ENCODE results near the gene IL1RAPL2.

IL1RAPL2 gene

GRCh38 chrX:105273326-105273725 lies 707.3 kb downstream of the IL1RAPL2 start:
- no peak for ATAC-seq
- TF ChIP-seq TCF4 (CRISPR knock-in tag; IDR thresholded peaks at IDR 0.05; ENCODE audit: borderline replicate concordance) (no peak), ARNTL (CRISPR knock-in tag; IDR thresholded peaks at IDR 0.05; ENCODE audit: borderline replicate concordance, low read depth) (no peak), CSRNP3 (CRISPR knock-in tag; IDR thresholded peaks at IDR 0.05) (no peak), PPARA (CRISPR knock-in tag; IDR thresholded peaks at IDR 0.05; ENCODE audit: borderline replicate concordance) (no peak)

- no peak for ATAC-seq
Observed at GRCh38 chrX:105274091-105274490, 708.1 kb downstream of the IL1RAPL2 start.

GRCh38 chrX:105277132-105277531 lies 711.1 kb downstream of the IL1RAPL2 start:
- no peak for ATAC-seq
- no peak for TF ChIP-seq TCF4 (CRISPR knock-in tag; IDR thresholded peaks at IDR 0.05; ENCODE audit: borderline replicate concordance)
- TF ChIP-seq CREB5 (CRISPR knock-in tag; IDR thresholded peaks at IDR 0.05; ENCODE audit: low read depth) = no peak
- no peak for TF ChIP-seq TSHZ2 (CRISPR knock-in tag; IDR thresholded peaks at IDR 0.05)
- TF ChIP-seq ZNF70 (CRISPR knock-in tag; IDR thresholded peaks at IDR 0.05) = no peak
- no peak for TF ChIP-seq PPARA (CRISPR knock-in tag; IDR thresholded peaks at IDR 0.05; ENCODE audit: borderline replicate concordance)
- TF ChIP-seq ZFP30 (CRISPR knock-in tag; IDR thresholded peaks at IDR 0.05) = no peak
- TF ChIP-seq ESRRG (CRISPR knock-in tag; IDR thresholded peaks at IDR 0.05) = no peak
- no peak for TF ChIP-seq ARNTL (CRISPR knock-in tag; IDR thresholded peaks at IDR 0.05; ENCODE audit: borderline replicate concordance, low read depth)
- no peak for TF ChIP-seq RARB (CRISPR knock-in tag; IDR thresholded peaks at IDR 0.05)
- TF ChIP-seq ZNF565 (CRISPR knock-in tag; conservative IDR thresholded peaks at IDR 0.05; ENCODE audit: low read depth) = no peak
- no peak for TF ChIP-seq ZFP3 (CRISPR knock-in tag; IDR thresholded peaks at IDR 0.05)
- no peak for TF ChIP-seq OSR1 (CRISPR knock-in tag; IDR thresholded peaks at IDR 0.05)
- TF ChIP-seq CSDC2 (CRISPR knock-in tag; IDR thresholded peaks at IDR 0.05) = no peak
- no peak for TF ChIP-seq PATZ1 (CRISPR knock-in tag; IDR thresholded peaks at IDR 0.05; ENCODE audit: borderline replicate concordance)
- TF ChIP-seq ISL1 (CRISPR knock-in tag; IDR thresholded peaks at IDR 0.05) = no peak
- TF ChIP-seq CSRNP3 (CRISPR knock-in tag; IDR thresholded peaks at IDR 0.05) = no peak
- TF ChIP-seq ZC3H10 (CRISPR knock-in tag; IDR thresholded peaks at IDR 0.05) = no peak
- TF ChIP-seq SNAI2 (CRISPR knock-in tag; IDR thresholded peaks at IDR 0.05) = no peak
- no peak for TF ChIP-seq TOX (CRISPR knock-in tag; IDR thresholded peaks at IDR 0.05; ENCODE audit: borderline replicate concordance)
- no peak for TF ChIP-seq POU6F1 (CRISPR knock-in tag; IDR thresholded peaks at IDR 0.05; ENCODE audit: borderline replicate concordance, low read depth)

More at GRCh38 chrX:105274091-105274490, 708.1 kb downstream of the IL1RAPL2 start:
- TF ChIP-seq ARNTL (CRISPR knock-in tag; IDR thresholded peaks at IDR 0.05; ENCODE audit: borderline replicate concordance, low read depth) (no peak), ESRRG (CRISPR knock-in tag; IDR thresholded peaks at IDR 0.05) (no peak), PPARA (CRISPR knock-in tag; IDR thresholded peaks at IDR 0.05; ENCODE audit: borderline replicate concordance) (no peak), TSHZ2 (CRISPR knock-in tag; IDR thresholded peaks at IDR 0.05) (no peak), RARB (CRISPR knock-in tag; IDR thresholded peaks at IDR 0.05) (no peak)
